ENCODE measurements around the gene GPR68.
"Not testable (repeated sequence)": the region's sequence is repeated elsewhere in the genome, so short reads cannot be mapped to it uniquely, and the experiment has no call there.

Gene GPR68

DNA sequence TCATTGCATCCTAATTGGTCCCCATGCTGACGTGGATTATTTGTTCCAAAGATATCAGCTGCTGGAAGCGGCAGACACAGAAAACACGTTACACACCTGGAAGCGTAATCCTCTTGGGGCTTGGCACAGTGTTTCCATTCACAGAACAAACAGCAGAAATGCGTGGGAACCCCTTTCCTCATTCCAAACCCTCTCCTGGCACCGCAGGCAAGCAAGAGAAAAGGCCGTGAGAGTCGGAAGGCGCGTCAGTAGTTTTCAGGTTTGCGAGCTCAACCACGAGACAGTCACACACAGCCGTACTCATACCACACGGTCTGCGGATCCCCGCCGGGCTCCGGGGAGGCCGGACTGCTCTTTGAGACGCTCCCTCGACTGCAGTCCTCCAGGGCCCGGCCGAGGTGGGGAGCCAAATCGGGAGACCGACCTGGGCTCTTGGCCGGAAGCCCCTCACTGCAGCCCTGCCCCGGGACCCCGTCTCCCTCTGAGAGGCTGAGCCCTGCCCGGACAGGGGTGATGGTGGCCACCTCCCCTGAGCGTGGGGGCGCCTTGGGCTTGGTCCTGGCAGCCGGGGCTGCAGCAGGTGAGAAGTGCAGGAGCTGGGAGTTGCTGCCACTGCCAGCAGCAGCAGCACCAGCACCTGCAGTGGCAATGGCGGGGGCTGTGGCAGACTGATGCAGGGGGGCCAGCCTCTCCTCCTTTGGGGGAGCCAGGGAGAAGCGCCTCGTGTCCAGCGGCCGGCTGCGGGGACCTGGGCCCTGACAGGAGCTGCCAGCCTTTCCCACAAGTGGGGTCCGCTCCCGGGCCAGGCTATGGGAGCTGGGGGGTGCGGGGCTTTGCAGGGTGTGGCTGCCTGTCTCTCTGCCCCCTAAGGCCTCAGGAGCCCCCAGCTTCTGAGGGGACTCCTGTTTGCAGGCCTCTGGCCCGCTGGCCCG, 28.1 kb upstream of the GPR68 start:
- DNase-seq (ENCODE audit: low spot score) = no peak

DNA sequence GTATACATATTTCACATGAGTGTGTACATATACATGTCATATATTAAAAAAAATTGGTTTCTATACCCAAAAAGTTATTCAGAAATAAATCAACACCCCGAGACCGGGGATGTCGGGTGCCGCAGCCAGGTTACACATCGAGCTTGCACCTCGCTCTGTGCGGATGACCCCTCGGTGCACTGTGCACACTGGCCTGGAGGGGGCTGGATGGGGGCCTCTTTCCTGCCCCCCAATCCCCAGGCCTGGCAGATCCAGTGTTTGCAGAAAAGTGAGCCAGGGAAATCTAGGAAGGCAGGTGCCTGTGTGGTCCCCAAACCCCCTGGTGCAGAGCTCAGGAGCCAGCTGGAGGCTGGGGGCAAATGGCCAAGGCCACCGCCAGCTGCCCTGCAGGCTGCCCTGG, 27.1 kb upstream of the GPR68 start:
- DNase-seq (ENCODE audit: low spot score) = no peak

DNA sequence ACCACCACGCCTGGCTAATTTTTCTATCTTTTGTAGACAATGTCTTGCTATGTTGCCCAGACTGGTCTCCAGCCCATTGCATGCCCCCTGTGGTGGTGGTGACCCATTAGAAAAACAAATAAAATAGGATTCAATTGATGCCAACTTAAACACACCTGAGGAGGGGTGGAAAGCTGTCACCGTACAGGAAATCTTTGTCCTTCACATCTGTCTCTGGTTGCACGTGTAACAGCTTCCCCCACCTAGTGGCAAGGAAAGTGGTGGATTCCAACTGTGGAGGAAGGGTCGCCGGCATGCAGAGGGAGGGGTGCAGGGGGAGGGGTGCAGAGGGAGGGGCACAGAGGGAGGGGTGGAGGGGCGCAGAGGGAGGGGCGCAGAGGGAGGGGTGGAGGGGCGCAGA, 26.1 kb upstream of the GPR68 start:
- no peak for DNase-seq (ENCODE audit: low spot score)

DNA sequence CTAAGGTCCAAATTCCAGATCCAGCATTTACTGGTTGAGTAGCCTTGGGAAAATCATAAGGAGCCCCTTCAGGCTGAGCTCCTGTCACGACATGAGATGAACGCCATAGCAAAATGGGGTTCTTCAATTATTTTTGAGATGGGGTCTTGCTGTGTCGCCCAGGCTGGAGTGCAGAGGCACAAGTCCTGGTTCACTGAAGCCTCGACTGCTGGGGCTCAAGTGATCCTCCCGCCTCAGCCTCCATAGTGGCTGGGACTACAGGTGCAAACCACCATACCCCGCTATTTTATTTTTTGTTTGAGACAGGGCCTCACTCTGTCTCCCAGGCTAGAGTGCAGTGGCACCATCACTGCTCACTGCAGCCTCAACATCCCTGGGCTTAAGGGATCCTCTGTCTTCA, 25.7 kb upstream of the GPR68 start:
- DNase-seq (ENCODE audit: low spot score) = no peak

DNA sequence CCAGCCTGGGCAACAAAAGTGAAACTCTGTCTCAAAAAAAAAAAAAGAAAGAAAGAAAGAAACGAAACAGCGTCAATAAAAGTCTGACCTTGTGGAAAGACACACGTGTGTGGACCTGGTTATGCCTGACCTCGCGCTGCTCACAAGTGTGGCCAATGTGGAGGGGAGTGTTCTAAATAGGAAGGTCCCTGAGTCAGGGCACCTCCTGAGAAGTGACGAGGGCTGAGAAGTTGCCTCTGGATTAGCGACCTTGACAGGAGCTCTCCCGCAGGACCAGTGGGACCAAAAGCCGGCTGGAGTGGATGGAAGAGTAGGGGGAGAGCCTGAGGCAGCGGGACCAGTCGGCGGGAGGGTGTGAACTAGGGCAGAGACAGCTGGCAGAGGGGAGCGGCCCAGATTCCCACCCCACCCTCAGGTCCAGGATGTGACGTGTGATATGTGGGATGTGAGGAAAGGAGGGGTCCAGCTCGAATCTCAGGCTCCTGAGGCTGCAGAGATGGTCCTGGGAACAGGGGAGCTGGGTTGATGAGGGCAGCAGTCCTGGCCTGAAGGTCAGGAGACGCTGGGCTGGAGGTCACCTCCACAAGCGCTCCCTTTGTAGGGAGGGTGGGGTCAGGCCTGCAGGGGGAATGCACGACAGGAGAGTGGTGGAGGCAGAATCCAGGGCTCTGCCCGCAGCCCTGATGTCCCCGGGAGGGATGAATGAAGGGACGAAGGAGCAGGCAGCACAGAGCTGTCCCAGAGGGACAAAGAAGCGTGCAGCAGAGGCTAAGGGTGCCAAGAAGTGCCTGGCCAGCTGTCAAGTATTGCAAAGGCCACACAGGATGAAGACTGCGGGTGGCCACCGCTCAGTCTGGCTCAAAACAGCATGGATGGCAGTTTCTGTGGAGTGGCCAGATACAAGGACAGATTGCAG, 24.8 kb upstream of the GPR68 start:
- DNase-seq (ENCODE audit: low spot score) = no peak

DNA sequence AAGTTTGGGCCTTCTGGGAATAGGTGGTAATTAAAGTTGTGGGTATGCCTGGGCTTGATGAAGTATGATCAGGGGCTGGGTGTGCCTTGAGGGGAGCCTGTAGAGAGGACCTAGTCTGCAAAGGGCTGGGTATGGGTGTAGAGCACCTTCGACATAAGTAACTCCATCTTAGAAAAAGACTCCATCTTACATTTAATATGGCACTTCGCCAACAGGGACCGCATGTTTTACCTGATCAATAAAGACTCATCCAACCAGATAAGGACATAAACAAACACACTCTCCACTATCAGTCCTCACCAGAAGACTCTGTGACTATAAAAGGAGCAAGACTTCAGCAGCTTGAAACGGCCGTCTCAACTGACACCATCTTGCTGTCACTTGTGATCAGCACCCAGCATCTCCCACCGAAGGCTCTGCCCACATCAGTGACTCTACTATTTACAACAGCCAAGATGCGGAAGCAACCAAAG, 23.5 kb upstream of the GPR68 start:
- peak; percentile 58 for DNase-seq (ENCODE audit: low spot score)

DNA sequence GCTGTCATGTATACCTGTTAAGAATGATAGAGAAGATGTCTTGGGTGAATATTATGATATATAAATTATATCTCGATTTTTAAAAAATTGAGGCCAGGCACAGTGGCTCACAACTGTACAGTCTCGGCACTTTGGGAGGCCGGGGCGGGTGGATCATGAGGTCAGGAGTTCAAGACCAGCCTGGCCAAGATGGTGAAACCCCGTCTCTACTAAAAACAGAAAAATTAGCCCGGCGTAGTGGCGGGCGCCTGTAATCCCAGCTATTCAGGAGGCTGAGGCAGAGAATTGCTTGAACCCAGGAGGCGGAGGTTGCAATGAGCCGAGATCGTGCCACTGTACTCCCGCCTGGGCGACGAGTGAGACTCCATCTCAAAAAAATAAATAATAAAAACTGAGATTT, 21.8 kb upstream of the GPR68 start:
- not testable (repeated sequence) for DNase-seq (ENCODE audit: low spot score)

DNA sequence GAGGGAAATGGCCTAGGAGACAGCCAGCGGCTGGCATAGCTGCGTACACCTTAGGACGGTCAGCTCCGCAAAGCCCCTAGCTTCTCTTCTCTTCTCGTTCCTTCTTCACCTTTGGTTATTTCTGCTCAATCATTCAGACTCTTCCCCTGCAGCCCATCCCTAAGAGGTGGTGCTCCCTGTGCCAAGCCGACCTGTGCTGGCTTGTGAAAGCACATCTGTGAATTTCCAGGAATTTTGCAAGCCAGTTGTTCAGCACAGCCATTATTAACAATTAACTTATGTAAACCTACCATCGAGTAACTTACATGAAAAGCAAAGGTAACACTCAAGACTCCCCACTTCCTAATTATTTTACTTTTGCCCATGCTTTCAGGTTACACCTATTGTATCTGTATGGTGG, 20.9 kb upstream of the GPR68 start:
- no peak for DNase-seq (ENCODE audit: low spot score)

DNA sequence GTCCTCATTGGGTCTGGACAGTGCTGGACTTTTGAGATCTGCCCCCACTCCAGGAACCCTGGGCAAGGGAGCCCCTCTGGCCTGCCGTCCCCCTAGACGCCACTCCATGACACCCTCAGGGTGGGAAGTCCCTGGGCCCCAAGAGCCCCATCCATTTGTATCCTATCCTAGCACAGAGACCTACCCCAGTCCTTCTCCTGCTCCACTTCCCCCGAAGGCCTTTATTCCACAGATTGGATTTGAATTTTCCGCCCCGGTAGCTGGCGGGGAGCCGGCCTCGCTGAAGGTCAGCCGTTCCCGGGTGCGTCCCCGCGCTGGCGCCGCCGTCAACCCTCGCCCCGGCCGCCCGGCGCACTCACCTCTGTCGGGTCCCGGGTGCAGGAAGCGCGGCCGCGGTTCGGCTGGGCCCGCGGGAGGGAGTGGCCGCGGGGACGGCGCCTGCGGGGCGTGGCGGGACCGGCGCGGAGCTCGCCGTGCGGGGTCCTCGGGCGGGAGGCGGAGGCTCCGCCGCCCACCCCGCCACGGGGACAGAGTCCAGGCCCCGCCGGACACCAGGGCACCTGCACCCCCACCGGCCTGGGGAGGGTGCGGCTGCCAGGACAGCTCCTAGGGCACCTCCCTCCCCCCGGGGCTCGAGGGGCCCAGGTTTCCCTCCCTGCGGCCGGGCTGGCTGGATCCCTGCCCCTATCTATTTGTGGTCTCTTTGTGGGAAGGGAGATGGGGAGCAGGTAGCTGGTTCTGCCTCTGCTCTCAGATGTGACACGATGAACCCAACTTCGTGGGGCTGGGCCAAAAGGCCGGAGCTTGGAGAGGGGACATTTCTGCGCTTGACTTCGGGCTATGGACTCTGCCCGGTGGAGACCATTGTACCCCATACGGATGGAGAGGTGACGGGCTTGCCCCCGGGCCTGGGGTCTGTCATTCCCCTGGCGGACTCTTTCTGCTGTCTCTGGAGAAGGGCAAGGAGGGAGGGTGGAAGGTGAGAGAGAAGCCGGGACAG, 19.9 kb upstream of the GPR68 start:
- no peak for DNase-seq (ENCODE audit: low spot score)

DNA sequence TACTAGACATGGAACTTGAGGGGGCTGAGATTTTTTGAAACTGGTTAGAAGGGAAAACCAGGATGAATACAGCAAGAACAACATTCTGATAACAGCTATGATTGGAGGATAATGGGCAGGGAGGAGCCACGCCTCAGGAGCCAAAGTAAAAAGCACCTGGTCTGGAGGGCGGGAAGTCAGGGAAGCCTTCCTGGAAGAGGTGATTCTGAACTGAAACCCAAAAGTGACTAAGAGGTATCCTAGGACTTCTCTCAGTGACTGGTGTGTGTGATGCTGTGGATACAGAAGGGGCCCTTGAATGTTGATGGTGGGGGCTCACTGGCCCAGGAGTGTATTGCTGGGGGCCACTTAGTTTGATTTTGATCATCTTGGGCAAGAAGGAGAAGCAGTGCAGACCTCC, 18.8 kb upstream of the GPR68 start:
- no peak for DNase-seq (ENCODE audit: low spot score)

DNA sequence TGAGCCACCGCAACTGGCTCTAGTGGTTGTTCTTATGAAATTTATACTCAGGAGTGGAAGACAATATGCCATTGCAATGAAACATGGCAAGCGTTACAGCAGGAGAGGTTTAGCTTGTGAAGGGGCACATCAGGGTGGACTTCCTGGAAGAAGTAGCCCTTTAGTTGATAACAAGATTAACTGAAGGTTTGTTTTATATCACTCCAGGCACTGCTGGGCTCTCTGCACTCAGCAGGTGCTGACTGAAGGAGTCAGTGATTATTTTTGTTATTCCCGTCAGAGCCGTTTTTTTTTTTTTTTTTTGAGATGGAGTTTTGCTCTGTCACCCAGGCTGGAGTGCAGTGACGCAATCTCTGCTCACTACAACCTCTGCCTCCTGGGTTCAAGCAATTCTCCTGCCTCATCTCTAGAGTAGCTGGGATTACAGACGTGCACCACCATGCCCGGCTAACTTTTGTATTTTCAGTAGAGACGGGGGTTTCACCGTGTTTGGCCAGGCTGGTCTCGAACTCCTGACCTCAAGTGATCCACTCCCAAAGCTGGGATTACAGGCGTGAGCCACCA, 17.6 kb upstream of the GPR68 start:
- no peak for DNase-seq (ENCODE audit: low spot score)

DNA sequence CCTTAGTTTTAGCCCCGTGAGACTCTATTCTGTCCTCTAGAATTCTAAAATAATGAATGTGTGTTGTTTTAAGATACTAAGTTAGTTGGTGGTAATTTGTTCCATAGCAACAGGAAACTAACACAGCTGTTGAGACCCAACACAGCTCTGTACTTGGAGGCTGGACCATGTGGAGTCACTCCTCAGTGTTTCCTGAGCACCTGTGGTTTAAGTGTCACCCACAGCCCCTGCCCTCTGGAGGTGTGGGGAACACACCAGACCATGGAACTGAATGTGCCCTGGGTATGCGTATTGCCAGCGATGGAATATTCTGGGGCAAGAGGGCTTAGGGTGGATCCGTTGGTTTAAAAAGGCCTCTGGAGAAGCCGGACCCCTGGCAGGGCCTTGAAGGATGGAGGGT, 16.6 kb upstream of the GPR68 start:
- DNase-seq (ENCODE audit: low spot score) = no peak

DNA sequence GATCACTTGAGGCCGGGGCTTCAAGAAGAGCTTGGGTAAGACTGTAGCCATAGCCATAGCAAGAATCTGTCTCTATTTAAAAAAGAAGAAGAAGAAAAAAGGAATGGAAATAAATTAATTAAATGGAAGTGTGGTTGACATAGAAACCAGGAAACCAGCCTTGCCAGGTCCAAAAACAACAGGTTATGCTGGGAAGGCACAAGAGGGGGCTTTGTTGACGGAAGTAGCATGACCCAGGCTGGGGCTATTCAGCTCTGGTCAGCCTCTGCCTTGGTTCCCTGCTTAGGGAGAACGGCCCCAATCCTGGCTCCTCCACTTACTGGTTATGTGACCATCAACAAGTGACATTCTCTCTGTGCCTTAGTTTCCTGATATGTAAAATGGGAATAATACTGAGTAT, 14.4 kb upstream of the GPR68 start:
- no peak for DNase-seq (ENCODE audit: low spot score)

DNA sequence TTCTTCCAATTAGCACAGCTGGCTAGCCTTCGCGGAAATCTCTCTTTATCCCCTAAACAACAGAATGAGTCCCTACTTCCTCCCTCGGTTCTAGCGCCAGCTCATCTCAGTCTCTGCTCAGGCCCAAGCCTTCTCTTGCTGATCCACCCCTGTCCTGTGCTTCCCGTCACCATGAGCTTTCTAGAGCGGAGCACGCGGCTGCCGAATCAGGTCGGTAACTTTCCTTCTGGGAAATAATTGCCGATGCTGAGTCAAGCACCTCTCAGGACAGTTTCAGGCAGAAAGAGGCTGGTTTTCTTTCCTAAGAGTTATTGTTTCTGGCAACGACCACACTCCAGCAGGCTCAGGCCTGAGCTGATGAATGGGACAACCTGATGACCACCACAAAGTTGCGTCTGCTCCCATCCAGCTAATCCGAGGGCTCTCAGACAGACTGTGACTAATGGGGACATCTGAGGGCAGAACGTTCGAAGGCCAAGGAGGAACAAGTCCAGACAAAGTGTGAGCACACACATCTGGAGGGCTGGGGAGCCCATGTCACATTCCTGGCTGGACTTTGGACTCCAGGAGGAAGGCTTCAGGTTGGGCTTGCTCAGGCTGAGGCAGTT, 13.6 kb upstream of the GPR68 start:
- no peak for DNase-seq (ENCODE audit: low spot score)

DNA sequence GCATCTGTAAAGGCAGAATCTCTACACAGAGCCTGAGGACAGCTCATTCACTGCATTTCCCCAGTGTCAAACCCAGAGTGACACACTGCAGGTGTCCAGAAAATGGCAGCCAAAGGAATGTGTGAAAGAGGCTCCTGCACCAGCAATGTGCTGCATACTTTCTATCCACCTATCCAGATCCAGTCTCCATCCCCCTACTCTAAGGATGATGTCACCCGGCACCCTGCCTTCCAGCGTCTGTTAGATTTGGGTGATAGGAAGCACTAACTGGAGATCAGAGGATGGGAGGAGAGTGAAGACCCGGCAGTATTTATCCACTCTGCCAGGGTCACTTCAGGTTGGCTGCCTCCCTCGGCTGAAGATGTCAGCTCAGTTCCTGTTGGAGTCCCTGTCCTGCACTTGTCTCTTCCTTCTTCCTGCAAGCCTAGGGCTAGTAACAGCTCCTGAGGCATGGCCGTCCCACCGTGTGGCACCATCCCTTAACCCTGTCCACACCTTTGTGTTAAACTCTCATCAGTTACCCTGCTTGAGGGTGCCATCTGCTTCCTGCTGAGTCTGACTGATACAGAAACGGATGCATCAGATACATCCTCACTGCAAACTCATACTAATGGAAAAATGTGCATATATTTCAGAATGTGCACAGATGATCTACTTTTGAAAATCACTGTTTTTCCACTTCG, 13.0 kb upstream of the GPR68 start:
- no peak for DNase-seq (ENCODE audit: low spot score)

DNA sequence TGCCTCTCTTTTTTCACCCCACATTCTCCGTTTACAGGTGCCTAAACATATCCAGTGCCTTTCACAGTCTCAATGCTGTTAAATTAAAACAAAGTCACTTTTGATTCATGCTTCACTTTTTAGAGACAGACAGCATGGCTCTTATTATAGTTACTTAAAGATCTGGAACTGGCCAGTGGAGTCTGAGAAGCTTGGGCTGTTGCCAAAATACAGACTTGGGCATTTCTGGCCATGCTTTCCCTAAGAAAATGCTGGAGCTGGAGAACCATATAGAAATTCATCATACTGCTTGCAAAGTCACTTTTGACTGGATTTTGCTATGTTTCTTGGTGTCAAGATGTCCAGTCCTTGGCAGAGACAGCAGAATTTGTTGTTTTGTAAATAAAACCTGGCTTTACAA, 12.2 kb upstream of the GPR68 start:
- no peak for DNase-seq (ENCODE audit: low spot score)

DNA sequence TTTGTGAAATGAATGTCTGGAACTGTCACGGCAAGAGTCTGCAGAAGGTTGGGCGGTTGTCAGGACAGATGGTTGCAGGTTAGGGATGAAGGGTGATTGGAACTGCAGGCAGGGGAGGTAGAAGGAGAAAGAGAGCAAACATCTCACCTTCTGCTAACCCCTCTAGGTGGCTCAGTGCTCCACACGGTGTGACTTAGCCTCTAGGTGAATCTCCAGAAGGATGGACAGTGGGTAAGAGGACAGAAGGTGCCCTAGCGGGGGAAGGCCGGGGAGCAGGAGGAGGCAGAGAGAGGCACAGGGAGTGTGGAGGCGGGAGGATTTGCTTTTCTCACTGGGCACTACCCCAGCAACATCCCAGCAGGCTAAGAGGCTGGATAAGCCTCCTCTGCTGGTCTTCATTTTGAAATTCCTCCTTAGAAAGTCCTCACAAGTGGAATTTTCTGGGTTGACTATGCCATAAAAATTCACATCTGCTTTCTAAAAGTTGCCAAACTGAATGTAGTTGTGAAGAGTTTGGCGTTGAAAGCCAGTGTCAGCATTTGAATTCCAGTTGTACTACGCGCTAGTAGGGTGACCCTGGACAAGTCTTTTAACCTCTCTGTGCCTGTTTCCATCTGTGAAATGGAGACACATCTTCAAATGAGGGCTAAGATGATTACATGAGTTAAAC, 10.7 kb upstream of the GPR68 start:
- no peak for DNase-seq (ENCODE audit: low spot score)

DNA sequence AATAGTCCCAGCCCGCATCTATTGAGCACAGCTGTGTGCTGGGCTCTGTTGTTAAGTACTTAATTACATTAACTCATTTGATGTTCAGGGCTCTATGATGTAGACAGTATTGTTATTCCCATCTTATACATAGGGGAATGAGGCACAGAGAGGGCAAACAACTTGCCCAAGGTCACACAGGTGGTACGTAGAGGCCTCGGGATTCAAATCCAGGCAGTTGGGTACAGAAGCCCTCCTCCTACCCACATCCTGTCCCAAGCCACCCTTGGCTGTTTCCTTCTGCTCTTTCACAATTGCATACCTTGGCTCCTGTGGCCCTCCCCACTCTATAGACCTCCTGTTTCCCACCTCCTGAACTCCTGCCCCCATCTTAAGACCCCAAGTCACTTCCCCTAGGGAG, 10.0 kb upstream of the GPR68 start:
- no peak for DNase-seq (ENCODE audit: low spot score)

DNA sequence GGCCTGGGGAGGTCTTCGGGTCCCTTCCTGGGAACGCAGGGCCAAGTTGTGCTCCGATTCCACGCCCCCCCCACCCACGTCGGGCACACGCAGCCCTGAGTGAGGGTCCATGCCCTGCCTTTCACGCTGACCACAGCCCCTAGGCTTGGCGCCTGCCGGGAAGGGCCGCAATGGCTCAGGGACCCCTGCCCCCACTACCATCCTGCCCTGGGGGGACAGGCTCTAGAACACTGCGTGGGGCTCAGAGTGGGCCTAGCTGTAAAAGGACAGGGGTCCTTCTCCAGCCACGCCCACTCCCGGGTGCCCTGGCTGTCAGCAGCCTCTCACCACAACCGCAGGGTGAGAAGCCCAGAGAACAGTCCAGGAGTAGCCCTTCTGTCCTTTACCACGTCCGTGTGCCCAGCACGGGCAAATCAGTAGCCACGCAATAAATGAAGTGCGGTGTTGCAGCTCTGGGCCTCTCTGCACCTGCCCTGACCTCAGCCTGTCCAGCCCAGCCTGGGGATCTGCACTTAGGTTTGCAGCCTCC, 9.4 kb upstream of the GPR68 start:
- DNase-seq (ENCODE audit: low spot score) = no peak
